Liver (tissue), 9 donors: ENCODE measurements around the gene TPD52L3. TPM values are rescaled to one million over a fixed set of nuclear protein-coding genes. Genes with fewer than 3 reads are reported as not detected.
A peak's percentile ranks its signal among the peaks of the same experiment; 100 is the strongest.

Source experiments
- DNase-seq: peaks from one replicate; pipeline ENCODE4 v3.0.0-alpha.2; 2017; ENCODE audit warnings: low spot score
- H3K27ac ChIP-seq, 2 donors: one replicate each; pipeline ENCODE4 v1.7.0; 2013; ENCODE audit warnings: inconsistent platforms in 2 of 2, low read length in 2 of 2, control low read depth in 1 of 2, low read depth in 1 of 2, mild to moderate bottlenecking in 1 of 2
- H3K27me3 ChIP-seq, 4 donors: one replicate each; pipeline versions ENCODE4 v1.6.1 to v1.7.0; 2013; ENCODE audit warnings: low read length in 3 of 4, inconsistent platforms in 1 of 4, mild to moderate bottlenecking in 1 of 4, moderate library complexity in 1 of 4; ENCODE audit not compliant: control insufficient read depth in 4 of 4, insufficient read depth in 4 of 4
- H3K36me3 ChIP-seq, 4 donors: one replicate each; pipeline versions ENCODE4 v1.6.1 to v1.7.0; 2013; ENCODE audit warnings: low read length in 3 of 4, mild to moderate bottlenecking in 3 of 4, low read depth in 1 of 4, moderate library complexity in 1 of 4; ENCODE audit not compliant: control insufficient read depth in 4 of 4, insufficient read depth in 3 of 4
- H3K4me1 ChIP-seq, 4 donors: one replicate each; pipeline versions ENCODE4 v1.6.1 to v1.7.0; 2013; ENCODE audit warnings: low read length in 3 of 4, mild to moderate bottlenecking in 3 of 4, moderate library complexity in 1 of 4; ENCODE audit not compliant: control insufficient read depth in 4 of 4, insufficient read depth in 4 of 4
- H3K4me3 ChIP-seq, 3 donors: one replicate each; pipeline versions ENCODE4 v1.6.1 to v1.7.0; 2013; ENCODE audit warnings: low read length in 3 of 3, control low read depth in 1 of 3, low read depth in 1 of 3, mild to moderate bottlenecking in 1 of 3
- H3K9ac ChIP-seq, 2 donors: one replicate each; pipeline ENCODE4 v1.7.0; 2013; ENCODE audit warnings: low read length in 2 of 2, mild to moderate bottlenecking in 2 of 2, moderate library complexity in 2 of 2, control low read depth in 1 of 2, low read depth in 1 of 2
- H3K9me3 ChIP-seq, 4 donors: one replicate each; pipeline versions ENCODE4 v1.6.1 to v1.7.0; 2013; ENCODE audit warnings: low read length in 3 of 4; ENCODE audit not compliant: control insufficient read depth in 4 of 4
- EGR1 ChIP-seq, 2 donors: IDR thresholded peaks; 2 replicates each; pipeline ENCODE4 v1.6.1; 2016 to 2018; ENCODE audit warnings: antibody characterized with exemption in 2 of 2, low read depth in 2 of 2
- FOXA1 ChIP-seq: IDR thresholded peaks from 2 replicates; pipeline ENCODE4 v1.6.1; 2016; ENCODE audit warnings: antibody characterized with exemption
- FOXA2 ChIP-seq: IDR thresholded peaks from 2 replicates; pipeline ENCODE4 v1.6.1; 2016; ENCODE audit warnings: antibody characterized with exemption
- GABPA ChIP-seq, 2 donors: IDR thresholded peaks in 1 of 2; conservative IDR thresholded peaks in 1 of 2; 2 replicates each; pipeline ENCODE4 v1.6.1; 2016; ENCODE audit warnings: antibody characterized with exemption in 2 of 2, mild to moderate bottlenecking in 1 of 2, moderate library complexity in 1 of 2
- HNF4A ChIP-seq, 2 donors: conservative IDR thresholded peaks; 2 replicates each; pipeline ENCODE4 v1.6.1; 2016; ENCODE audit warnings: antibody characterized with exemption in 2 of 2, mild to moderate bottlenecking in 2 of 2
- HNF4G ChIP-seq: IDR thresholded peaks from 2 replicates; pipeline ENCODE4 v1.6.1; 2016; ENCODE audit warnings: antibody characterized with exemption
- NR2F2 ChIP-seq: IDR thresholded peaks from 2 replicates; pipeline ENCODE4 v1.6.1; 2016; ENCODE audit warnings: antibody characterized with exemption
- RAD21 ChIP-seq, 2 donors: IDR thresholded peaks; 2 replicates each; pipeline ENCODE4 v1.6.1; 2016; ENCODE audit warnings: antibody characterized with exemption in 2 of 2, mild to moderate bottlenecking in 2 of 2
- RXRA ChIP-seq, 2 donors: IDR thresholded peaks; 2 replicates each; pipeline ENCODE4 v1.6.1; 2017 to 2018; ENCODE audit warnings: antibody characterized with exemption in 2 of 2, mild to moderate bottlenecking in 1 of 2
- SP1 ChIP-seq: IDR thresholded peaks from 2 replicates; pipeline ENCODE4 v1.6.1; 2018; ENCODE audit warnings: antibody characterized with exemption, mild to moderate bottlenecking
- TAF1 ChIP-seq: conservative IDR thresholded peaks from 2 replicates; pipeline ENCODE4 v1.6.1; 2016; ENCODE audit warnings: antibody characterized with exemption, mild to moderate bottlenecking
- WGBS: extraction: QIAGEN DNeasy Blood & Tissue Kit; methylation state at CpG from one replicate; pipeline ENCODE4 v1.1.7; 2013; 5-methylcytosine and 5-hydroxymethylcytosine counted together
- polyA plus RNA-seq, 2 donors: library from polyadenylated mRNA; stranded (reverse) in 1 of 2; unstranded in 1 of 2; fragments of 200-250 nt in 1 of 2; fragments of >200 nt in 1 of 2; fragmentation: Nextera tagmentation in 1 of 2; extraction: Ambion mirVana in 1 of 2; gene quantifications; one replicate each; pipeline versions ENCODE4 v1.2.1 to v1.2.3, GENCODE V29; 2013 to 2015
- total RNA-seq, 2 donors: library from RNA; depleted of rRNA; stranded (reverse); fragments of >200 nt; gene quantifications; one replicate each; pipeline ENCODE4 v1.2.3, GENCODE V29; 2014
- TF ChIP-seq, protein P1 (sequence below): IDR thresholded peaks from 2 replicates; pipeline ENCODE4 v1.6.1; 2016; ENCODE audit warnings: antibody characterized with exemption
- TF ChIP-seq, protein P2 (sequence below): IDR thresholded peaks from 2 replicates; pipeline ENCODE4 v1.6.1; 2016; ENCODE audit warnings: antibody characterized with exemption
- TF ChIP-seq, protein P3 (sequence below): fragments of 150-350 bp; IDR thresholded peaks from 2 replicates; pipeline ENCODE4 v1.5.1; 2017; ENCODE audit warnings: improper control_type of control experiment, low read depth, low read length; ENCODE audit not compliant: missing input control
- TF ChIP-seq, protein P4 (sequence below): IDR thresholded peaks from 2 replicates; pipeline ENCODE4 v1.6.1; 2016; ENCODE audit warnings: antibody characterized with exemption
- donor health status: healthy.
- donor health status: healthy.
- donor health status: healthy.
- donor health status: healthy.
- donor health status: healthy.

TPD52L3 gene
- total and polyA plus RNA-seq, 4 donors: not detected

DNA sequence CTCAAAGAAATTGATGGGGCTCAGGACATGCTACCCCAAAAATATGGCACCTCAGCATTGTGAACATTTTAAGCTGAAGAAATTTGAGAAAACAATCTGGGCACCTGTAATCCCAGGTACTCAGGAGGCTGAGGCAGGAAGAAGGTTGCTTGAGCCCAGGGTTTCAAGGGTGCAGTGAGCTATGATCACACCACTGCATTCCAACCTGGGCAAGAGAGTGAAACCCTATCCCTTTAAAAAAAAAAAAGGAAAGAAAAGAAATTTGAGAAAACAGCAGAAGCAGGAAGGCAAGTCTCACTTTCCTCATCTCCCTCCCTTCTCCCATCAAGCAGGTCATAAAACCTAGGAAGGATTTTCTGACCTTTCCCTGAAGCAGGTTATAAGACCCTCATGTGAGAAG, 23.6 kb downstream of the TPD52L3 start (continued):
- TF ChIP-seq, protein P1, sequence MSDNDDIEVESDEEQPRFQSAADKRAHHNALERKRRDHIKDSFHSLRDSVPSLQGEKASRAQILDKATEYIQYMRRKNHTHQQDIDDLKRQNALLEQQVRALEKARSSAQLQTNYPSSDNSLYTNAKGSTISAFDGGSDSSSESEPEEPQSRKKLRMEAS: no peak
- no peak for TF ChIP-seq RAD21 (IDR thresholded peaks at IDR 0.05)

DNA sequence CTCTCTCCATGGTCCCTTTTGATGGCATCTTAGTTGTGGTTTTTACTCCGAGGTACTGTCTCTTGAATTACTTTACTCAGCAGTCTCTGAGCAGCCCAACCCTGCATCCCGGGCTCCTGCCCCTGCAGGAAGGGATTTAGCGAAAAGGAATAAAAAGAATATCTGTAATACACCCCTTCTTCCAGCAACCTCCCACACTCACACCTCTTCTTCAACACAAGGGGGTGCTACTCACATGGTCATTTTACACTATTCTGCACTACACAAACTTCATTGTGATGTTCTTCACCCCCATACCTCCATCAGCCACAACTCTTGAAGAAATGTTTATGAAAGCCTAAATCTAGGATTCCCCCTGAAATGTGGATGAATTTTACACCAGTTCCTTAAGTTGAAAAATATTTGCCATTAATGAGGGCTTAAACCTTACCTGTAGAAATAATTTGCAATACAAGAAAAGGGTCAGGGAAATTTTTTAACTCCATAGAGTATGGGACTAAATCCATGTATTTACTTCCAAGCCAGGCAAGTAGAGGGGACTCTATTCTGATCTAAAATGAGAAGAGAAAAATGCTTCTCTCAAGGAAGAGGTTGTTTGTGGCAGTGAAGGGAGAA, 26.0 kb downstream of the TPD52L3 start:
- WGBS: 14% methylated on average over 3 of the region's 3 CpGs
- Histone ChIP-seq H3K27ac (no peak overlapping the region), H3K36me3 (no peaks in the 10 kb centered on the region), H3K4me1 (no peaks in the 10 kb centered on the region), H3K27me3 (no peaks in the 10 kb centered on the region), H3K4me3 (no peak overlapping the region), H3K9me3 (no peaks in the 10 kb centered on the region), H3K9ac (no peak overlapping the region)
- no peak for TF ChIP-seq GABPA (IDR thresholded peaks at IDR 0.05 in 1 of 2, conservative IDR thresholded peaks at IDR 0.05 in 1 of 2)
- TF ChIP-seq RXRA (IDR thresholded peaks at IDR 0.05): no peak
- no peak for TF ChIP-seq EGR1 (IDR thresholded peaks at IDR 0.05; ENCODE audit: low read depth in 2 of 2)
- TF ChIP-seq FOXA1: no peak
- TF ChIP-seq, protein P2, sequence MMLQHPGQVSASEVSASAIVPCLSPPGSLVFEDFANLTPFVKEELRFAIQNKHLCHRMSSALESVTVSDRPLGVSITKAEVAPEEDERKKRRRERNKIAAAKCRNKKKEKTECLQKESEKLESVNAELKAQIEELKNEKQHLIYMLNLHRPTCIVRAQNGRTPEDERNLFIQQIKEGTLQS: no peak
- TF ChIP-seq HNF4A (conservative IDR thresholded peaks at IDR 0.05): no peak
- TF ChIP-seq, protein P3, sequence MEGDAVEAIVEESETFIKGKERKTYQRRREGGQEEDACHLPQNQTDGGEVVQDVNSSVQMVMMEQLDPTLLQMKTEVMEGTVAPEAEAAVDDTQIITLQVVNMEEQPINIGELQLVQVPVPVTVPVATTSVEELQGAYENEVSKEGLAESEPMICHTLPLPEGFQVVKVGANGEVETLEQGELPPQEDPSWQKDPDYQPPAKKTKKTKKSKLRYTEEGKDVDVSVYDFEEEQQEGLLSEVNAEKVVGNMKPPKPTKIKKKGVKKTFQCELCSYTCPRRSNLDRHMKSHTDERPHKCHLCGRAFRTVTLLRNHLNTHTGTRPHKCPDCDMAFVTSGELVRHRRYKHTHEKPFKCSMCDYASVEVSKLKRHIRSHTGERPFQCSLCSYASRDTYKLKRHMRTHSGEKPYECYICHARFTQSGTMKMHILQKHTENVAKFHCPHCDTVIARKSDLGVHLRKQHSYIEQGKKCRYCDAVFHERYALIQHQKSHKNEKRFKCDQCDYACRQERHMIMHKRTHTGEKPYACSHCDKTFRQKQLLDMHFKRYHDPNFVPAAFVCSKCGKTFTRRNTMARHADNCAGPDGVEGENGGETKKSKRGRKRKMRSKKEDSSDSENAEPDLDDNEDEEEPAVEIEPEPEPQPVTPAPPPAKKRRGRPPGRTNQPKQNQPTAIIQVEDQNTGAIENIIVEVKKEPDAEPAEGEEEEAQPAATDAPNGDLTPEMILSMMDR: peak; percentile 80
- no peak for TF ChIP-seq TAF1
- no peak for TF ChIP-seq NR2F2
- peak; percentile 92 to 94 for TF ChIP-seq RAD21 (IDR thresholded peaks at IDR 0.05)
- TF ChIP-seq, protein P4, sequence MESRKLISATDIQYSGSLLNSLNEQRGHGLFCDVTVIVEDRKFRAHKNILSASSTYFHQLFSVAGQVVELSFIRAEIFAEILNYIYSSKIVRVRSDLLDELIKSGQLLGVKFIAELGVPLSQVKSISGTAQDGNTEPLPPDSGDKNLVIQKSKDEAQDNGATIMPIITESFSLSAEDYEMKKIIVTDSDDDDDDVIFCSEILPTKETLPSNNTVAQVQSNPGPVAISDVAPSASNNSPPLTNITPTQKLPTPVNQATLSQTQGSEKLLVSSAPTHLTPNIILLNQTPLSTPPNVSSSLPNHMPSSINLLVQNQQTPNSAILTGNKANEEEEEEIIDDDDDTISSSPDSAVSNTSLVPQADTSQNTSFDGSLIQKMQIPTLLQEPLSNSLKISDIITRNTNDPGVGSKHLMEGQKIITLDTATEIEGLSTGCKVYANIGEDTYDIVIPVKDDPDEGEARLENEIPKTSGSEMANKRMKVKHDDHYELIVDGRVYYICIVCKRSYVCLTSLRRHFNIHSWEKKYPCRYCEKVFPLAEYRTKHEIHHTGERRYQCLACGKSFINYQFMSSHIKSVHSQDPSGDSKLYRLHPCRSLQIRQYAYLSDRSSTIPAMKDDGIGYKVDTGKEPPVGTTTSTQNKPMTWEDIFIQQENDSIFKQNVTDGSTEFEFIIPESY: no peak
- TF ChIP-seq, protein P1: no peak
- TF ChIP-seq FOXA2: no peak
- DNase-seq: no peak

DNA sequence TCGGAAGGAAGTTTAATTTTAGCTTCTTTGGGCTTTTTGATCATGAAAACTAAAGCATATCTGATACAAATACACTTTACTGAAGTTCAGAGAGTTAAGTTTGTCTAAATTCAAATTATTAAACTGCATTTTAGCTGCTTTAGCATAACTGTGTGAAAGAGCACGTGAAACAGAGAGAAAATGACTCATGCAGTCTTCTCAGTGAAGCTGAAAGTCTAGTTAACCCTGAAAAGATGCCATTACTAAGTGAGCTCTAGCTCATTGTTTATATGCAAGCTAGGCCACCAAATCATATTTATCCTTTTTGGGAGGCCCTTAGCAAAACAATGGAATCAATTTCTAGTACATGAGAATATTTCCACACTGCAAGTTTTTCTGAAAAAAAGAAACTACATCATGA, 27.6 kb downstream of the TPD52L3 start:
- Histone ChIP-seq H3K9ac (no peak overlapping the region), H3K9me3 (no peaks in the 10 kb centered on the region), H3K4me3 (no peak overlapping the region), H3K27me3 (no peaks in the 10 kb centered on the region), H3K4me1 (no peaks in the 10 kb centered on the region), H3K36me3 (no peaks in the 10 kb centered on the region), H3K27ac (no peak overlapping the region)
- WGBS: 81% methylated on average over 2 of the region's 2 CpGs
- no peak for DNase-seq
- TF ChIP-seq, protein P1: no peak
- TF ChIP-seq, protein P4: no peak
- TF ChIP-seq RXRA (IDR thresholded peaks at IDR 0.05) (no peak), FOXA2 (no peak), EGR1 (IDR thresholded peaks at IDR 0.05; ENCODE audit: low read depth in 2 of 2) (no peak), NR2F2 (no peak), HNF4A (conservative IDR thresholded peaks at IDR 0.05) (no peak), SP1 (no peak), HNF4G (no peak), RAD21 (IDR thresholded peaks at IDR 0.05) (no peak), GABPA (IDR thresholded peaks at IDR 0.05 in 1 of 2, conservative IDR thresholded peaks at IDR 0.05 in 1 of 2) (no peak), FOXA1 (no peak)
- TF ChIP-seq, protein P2: no peak
- TF ChIP-seq, protein P3: no peak
